ENCODE results near the gene KCNQ1.

GRCh38 chr11:2801711-2802388, 357.0 kb downstream of the KCNQ1 start:
- TF ChIP-seq, protein P1, sequence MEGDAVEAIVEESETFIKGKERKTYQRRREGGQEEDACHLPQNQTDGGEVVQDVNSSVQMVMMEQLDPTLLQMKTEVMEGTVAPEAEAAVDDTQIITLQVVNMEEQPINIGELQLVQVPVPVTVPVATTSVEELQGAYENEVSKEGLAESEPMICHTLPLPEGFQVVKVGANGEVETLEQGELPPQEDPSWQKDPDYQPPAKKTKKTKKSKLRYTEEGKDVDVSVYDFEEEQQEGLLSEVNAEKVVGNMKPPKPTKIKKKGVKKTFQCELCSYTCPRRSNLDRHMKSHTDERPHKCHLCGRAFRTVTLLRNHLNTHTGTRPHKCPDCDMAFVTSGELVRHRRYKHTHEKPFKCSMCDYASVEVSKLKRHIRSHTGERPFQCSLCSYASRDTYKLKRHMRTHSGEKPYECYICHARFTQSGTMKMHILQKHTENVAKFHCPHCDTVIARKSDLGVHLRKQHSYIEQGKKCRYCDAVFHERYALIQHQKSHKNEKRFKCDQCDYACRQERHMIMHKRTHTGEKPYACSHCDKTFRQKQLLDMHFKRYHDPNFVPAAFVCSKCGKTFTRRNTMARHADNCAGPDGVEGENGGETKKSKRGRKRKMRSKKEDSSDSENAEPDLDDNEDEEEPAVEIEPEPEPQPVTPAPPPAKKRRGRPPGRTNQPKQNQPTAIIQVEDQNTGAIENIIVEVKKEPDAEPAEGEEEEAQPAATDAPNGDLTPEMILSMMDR (IDR thresholded peaks at IDR 0.05): no peak
- no peak for TF ChIP-seq EZH2 (IDR thresholded peaks at IDR 0.05; ENCODE audit: borderline replicate concordance, insufficient read depth, low read depth, low read length, poor library complexity, severe bottlenecking)

Data from B cell (primary cell).